Measurements from ENCODE around the gene PRSS50.
"Not testable (repeated sequence)": the region's sequence is repeated elsewhere in the genome, so short reads cannot be mapped to it uniquely, and the experiment has no call there.

PRSS50 gene

GRCh38 chr3:46706771-46707582, 10.7 kb downstream of the PRSS50 start:
- DNase-seq = no peak

GRCh38 chr3:46705751-46706552, 11.7 kb downstream of the PRSS50 start:
- no peak for DNase-seq

- no peak for DNase-seq
Measured at GRCh38 chr3:46705022-46705530, 12.6 kb downstream of the PRSS50 start.

GRCh38 chr3:46704346-46704745, 13.3 kb downstream of the PRSS50 start:
- not testable (repeated sequence) for DNase-seq

GRCh38 chr3:46703013-46703520, 14.6 kb downstream of the PRSS50 start:
- DNase-seq = no peak

GRCh38 chr3:46702246-46703012, 15.2 kb downstream of the PRSS50 start:
- no peak for DNase-seq

- DNase-seq = no peak
Measured at GRCh38 chr3:46701181-46701939, 16.3 kb downstream of the PRSS50 start, which contains the start of gene TMIE. TMIE (plus strand) TSS chr3:46701392; CDS start chr3:46701488, 96 bp downstream.

- no peak for DNase-seq
Measured at GRCh38 chr3:46700772-46701171, 16.9 kb downstream of the PRSS50 start.

- DNase-seq = no peak
Measured at GRCh38 chr3:46699676-46700523, 17.8 kb downstream of the PRSS50 start.

- no peak for DNase-seq
Measured at GRCh38 chr3:46695962-46696894, 21.4 kb downstream of the PRSS50 start.

- no peak for DNase-seq
Measured at GRCh38 chr3:46695177-46695961, 22.3 kb downstream of the PRSS50 start.

GRCh38 chr3:46694520-46694919, 23.1 kb downstream of the PRSS50 start:
- DNase-seq = no peak

GRCh38 chr3:46693892-46694226, 23.8 kb downstream of the PRSS50 start:
- DNase-seq = no peak

- no peak for DNase-seq
Measured at GRCh38 chr3:46693038-46693891, 24.4 kb downstream of the PRSS50 start, which contains the start of gene ALS2CL. ALS2CL (minus strand) TSS chr3:46693679; CDS start chr3:46689440, 4,239 bp downstream.

GRCh38 chr3:46692566-46692990, 25.1 kb downstream of the PRSS50 start:
- no peak for DNase-seq

GRCh38 chr3:46690798-46691197, 26.9 kb downstream of the PRSS50 start:
- no peak for DNase-seq

- DNase-seq = no peak
Measured at GRCh38 chr3:46685446-46685845, 32.2 kb downstream of the PRSS50 start.

- DNase-seq = no peak
Measured at GRCh38 chr3:46684891-46685290, 32.8 kb downstream of the PRSS50 start.
